Natural killer cell treated with Interleukin-12 subunit alpha and Interleukin-12 subunit beta and Interleukin-15 and Interleukin-18, amount 100 ng/mL, for 72 hours (primary cell): ENCODE measurements around the gene TBX6. TPM values are rescaled to one million over a fixed set of nuclear protein-coding genes. Genes with fewer than 3 reads are reported as not detected.
"Not testable (repeated sequence)": the region's sequence is repeated elsewhere in the genome, so short reads cannot be mapped to it uniquely, and the experiment has no call there.

Source experiments
- ATAC-seq, 2 donors: fragments of 150-1000 bp; cut with Tn5 transposase in 1 of 2; sonication (Bioruptor Pico), chemical (Tn5 transposase) in 1 of 2; 2 replicates each; pipeline ENCODE4 v1.10.0; 2021
- DNase-seq: peaks from one replicate; pipeline ENCODE4 v3.0.0; 2022; ENCODE audit warnings: low spot score
- H3K27ac Mint-ChIP-seq, 2 donors: 1 replicate in 1 of 2; 2 replicates in 1 of 2; pipeline ENCODE4 v1.8.0; 2022; ENCODE audit warnings: mixed read lengths in 2 of 2, mild to moderate bottlenecking in 1 of 2, moderate library complexity in 1 of 2
- H3K27me3 Mint-ChIP-seq, 2 donors: 1 replicate in 1 of 2; 2 replicates in 1 of 2; pipeline ENCODE4 v1.8.0; 2022; ENCODE audit warnings: mixed read lengths in 2 of 2
- H3K36me3 Mint-ChIP-seq: one replicate; pipeline ENCODE4 v1.8.0; 2022; ENCODE audit warnings: mixed read lengths
- H3K4me1 Mint-ChIP-seq, 2 donors: 1 replicate in 1 of 2; 2 replicates in 1 of 2; pipeline ENCODE4 v1.8.0; 2022; ENCODE audit warnings: low read depth in 2 of 2, mixed read lengths in 2 of 2, mild to moderate bottlenecking in 1 of 2
- H3K4me3 Mint-ChIP-seq: one replicate; pipeline ENCODE4 v1.8.0; 2022; ENCODE audit warnings: mixed read lengths
- H3K9me3 Mint-ChIP-seq: 2 replicates; pipeline ENCODE4 v1.8.0; 2022; ENCODE audit warnings: mixed read lengths
- total RNA-seq, 2 donors: library from RNA; stranded (reverse); gene quantifications; one replicate each; pipeline ENCODE4 v1.2.3, GENCODE V29; 2022

The TBX6 gene, protein sequence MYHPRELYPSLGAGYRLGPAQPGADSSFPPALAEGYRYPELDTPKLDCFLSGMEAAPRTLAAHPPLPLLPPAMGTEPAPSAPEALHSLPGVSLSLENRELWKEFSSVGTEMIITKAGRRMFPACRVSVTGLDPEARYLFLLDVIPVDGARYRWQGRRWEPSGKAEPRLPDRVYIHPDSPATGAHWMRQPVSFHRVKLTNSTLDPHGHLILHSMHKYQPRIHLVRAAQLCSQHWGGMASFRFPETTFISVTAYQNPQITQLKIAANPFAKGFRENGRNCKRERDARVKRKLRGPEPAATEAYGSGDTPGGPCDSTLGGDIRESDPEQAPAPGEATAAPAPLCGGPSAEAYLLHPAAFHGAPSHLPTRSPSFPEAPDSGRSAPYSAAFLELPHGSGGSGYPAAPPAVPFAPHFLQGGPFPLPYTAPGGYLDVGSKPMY
- total RNA-seq, result under 1 TPM; 0.29 to 0.78 TPM

DNA sequence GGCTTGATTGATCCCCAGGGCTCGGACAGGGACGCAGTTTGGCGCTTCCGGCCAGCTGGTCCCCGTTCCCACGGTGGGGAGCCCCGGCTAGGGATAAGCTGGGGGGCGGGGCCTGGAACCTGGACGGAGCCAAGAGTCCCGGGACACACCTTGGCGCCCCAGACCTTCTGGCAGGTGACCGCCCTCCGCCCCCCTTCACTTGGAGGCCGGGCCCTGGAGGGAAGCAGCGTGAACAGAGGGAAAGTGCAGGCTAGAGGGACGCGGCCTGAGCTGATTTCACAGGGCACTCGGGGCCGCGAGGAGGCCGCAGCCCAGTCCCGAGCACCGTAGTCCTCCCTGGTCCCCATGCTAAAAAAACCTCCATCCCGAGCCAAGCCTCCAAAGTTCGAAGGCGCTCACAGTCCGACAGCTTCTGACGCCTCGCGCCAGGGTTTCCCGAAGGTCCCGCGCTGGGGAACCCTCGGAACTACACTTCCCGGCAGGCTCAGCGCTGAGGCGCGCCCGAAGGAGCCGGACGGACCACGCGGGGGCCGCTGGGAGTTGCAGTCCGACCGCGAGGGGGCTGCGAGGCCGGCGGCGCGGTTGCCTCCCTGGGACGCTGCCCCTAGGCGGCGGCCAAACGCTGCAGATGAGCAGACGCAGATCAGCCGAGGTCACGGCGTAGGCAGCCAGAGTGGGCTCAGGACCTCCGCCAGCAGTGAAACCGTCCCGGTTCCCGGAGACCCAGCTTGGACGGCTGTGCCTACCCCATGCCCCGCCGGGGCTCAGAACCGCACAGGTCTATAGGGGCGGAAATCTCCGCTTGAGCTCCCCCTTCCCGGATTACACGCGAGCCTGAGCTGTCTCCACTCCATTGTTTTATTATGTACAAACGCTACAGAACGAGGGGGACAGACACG is at the start of gene TBX6:
TBX6 (minus strand) TSS at position 451 of the 899 bp plus-strand sequence. CDS start 731 bp downstream, outside the sequence.
- Mint-ChIP-seq H3K9me3 (no peaks in the 10 kb centered on the region), H3K36me3 (no peaks in the 10 kb centered on the region), H3K27ac (peak within 1 kb of the TSS; percentile 88 to 90), H3K4me1 (peaks cover 37 to 40% of the 10 kb centered on the region in 2 donors), H3K4me3 (peak within 1 kb of the TSS; percentile 83), H3K27me3 (no peaks in the 10 kb centered on the region)
- ATAC-seq, result peak; percentile 90 to 91
- DNase-seq, result peak; percentile 96

DNA sequence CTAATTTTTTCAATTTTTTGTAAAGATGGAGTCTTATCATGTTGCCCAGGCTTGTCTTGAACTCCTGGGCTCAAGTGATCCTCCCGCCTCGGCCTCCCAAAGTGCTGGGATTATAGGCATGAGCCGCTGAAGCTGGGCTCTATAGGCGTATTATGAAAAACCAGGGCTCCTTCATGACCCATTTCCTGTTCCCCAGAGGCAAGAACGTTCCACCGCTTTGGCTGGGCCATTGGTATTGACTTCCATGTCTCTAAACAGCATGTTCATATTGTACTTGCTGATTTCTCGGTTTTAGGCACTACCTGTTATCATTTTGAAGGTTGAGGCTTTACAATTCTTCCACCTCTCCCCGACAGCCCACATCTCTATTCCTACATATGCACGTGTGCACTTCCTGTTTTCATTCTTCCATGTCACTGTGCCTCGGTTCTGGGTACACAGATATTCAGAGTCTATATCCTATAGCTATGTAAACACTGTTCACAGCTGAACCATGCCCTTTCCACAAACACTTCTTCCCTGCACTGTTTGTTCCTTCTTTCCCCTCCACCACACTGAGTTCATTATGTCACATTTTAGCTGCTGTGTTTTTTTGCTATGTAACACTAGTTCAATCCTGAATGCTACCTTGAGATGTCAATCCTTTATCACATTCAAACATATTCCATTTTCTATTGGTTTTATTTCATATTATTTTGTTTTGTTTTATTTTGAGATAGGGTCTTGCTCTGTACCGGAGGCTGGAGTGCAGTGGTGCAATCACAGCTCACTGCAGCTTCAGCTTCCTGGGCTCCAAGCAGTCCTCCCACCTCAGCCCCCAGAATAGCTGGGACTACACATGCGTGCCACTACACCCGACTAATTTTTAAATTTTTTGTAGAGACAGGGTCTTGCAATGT is 48.1 kb upstream of the TBX6 start:
- Mint-ChIP-seq H3K36me3 (no peaks in the 10 kb centered on the region), H3K4me1 (peaks cover 12 to 14% of the 10 kb centered on the region in 2 donors), H3K4me3 (no peak overlapping the region), H3K27ac (no peak overlapping the region), H3K27me3 (no peaks in the 10 kb centered on the region), H3K9me3 (no peaks in the 10 kb centered on the region)
- ATAC-seq (no peak), DNase-seq (no peak)

DNA sequence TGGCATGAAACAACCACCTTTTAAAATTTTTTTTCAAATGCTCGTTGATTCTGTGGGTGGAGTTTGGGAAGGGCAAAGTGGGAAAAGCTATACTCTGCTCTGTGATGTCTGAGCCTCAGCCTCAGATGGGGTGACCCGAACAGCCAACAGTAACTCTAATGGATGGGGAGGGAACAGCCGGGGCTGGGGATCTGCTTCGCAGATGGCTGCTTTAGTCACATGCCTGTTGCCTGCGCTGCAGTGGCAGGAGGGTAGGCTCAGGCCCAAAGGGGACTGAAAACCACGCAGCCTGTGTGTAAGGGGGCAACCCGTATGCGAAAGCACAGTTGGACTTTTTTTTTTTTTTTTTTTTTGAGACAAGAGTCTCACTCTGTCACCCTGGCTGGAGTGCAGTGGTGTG is 46.2 kb upstream of the TBX6 start:
- H3K27me3 Mint-ChIP-seq, result no peaks in the 10 kb centered on the region
- no peaks in the 10 kb centered on the region for H3K9me3 Mint-ChIP-seq
- H3K36me3 Mint-ChIP-seq, result no peaks in the 10 kb centered on the region

DNA sequence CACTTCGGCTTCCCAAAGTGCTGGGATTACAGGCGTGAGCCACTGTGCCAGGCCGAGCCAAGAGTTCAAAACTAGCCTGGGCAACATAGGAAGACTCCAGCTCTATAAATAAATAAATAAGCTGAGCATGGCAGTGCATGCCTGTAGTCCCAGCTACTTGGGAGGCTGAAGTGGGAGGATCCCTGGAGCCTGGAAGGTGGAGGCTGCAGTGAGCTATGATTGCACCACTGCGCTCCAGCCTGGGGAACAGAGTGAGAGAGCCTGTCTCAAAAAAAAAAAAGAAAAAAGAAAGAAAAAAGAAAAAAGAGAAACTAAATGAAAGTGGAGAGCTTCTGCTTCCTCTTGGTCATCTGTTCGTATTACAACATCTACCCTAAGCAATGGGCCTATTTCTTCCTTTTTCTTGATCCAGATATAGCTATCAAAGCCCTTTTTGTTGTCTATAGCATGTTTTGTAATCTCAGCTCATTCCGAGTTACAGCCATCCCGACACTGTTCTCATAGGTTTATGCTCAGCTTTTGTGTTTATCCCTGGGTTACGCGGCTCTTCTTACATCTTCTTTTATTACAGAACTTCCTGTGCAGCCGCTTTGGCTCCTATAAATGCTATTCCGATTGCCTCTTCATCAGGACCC is 45.4 kb upstream of the TBX6 start:
- no peak for ATAC-seq
- Mint-ChIP-seq H3K27me3 (no peaks in the 10 kb centered on the region), H3K4me3 (no peak overlapping the region), H3K9me3 (no peaks in the 10 kb centered on the region), H3K27ac (no peak overlapping the region), H3K4me1 (peaks cover 5 to 6% of the 10 kb centered on the region in 2 donors), H3K36me3 (no peaks in the 10 kb centered on the region)
- DNase-seq, result no peak

More for the DNA sequence above, 46.2 kb upstream of the TBX6 start:
- Mint-ChIP-seq H3K4me1 (peaks cover 5 to 7% of the 10 kb centered on the region in 2 donors), H3K4me3 (no peak overlapping the region), H3K27ac (no peak overlapping the region)
- ATAC-seq (no peak), DNase-seq (no peak)

DNA sequence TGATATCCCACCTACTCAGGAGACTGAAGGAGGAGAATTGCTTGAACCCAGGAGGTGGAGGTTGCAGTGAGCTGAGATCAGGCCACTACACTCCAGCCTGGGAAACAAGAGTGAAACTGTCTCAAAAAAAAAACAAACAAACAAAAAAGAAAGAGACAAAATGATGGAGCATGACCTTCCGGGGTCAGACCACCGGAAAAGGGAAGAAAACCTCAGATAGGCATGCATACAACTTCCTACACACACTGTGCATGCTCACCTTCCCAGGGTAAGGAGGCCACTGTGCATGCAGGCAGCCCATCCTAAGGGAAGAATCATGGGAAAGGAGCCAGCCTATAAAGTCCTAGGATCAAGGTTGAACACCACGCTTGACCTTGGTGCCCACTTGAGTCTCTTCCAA is 40.9 kb upstream of the TBX6 start:
- H3K36me3 Mint-ChIP-seq, result no peaks in the 10 kb centered on the region
- H3K4me3 Mint-ChIP-seq, result no peak overlapping the region
- H3K27ac Mint-ChIP-seq, result no peak overlapping the region
- H3K4me1 Mint-ChIP-seq, result peaks cover 0 to 5% of the 10 kb centered on the region in 2 donors
- H3K9me3 Mint-ChIP-seq, result no peaks in the 10 kb centered on the region
- no peak for DNase-seq
- H3K27me3 Mint-ChIP-seq, result no peaks in the 10 kb centered on the region
- ATAC-seq, result no peak

DNA sequence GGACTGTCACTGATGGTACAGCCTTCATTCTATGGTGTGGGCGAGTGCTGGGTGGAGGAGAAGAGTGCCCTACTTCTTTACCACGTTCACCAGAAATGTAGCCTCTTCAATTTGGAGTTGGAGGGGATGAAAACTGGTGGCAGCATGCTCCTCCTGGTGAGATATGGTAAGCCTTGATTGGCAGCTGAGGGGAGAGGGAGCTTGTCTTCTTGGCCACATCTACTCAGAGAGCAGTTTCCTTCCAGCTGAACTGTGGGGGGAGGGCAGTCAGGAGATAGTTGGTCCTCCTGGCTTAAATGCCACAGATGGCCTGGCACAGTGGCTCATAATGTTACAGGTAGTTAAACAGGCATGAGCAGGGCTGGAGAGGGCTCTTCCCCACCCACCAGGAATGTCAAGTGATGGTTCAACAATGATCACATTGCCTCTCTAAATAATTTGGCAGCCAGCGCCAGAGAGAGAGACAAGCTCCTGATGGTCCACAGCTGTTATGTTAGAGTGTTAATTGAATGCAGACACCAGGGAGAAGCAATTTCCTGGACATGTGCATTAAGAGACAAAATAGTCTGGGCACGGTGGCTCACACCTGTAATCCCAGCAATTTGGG is 40.2 kb upstream of the TBX6 start:
- Mint-ChIP-seq H3K27ac (peak overlapping the region in 1 of 2 donors; percentile 53), H3K36me3 (no peaks in the 10 kb centered on the region), H3K27me3 (no peaks in the 10 kb centered on the region), H3K4me1 (peaks cover 0 to 5% of the 10 kb centered on the region in 2 donors), H3K4me3 (no peak overlapping the region), H3K9me3 (no peaks in the 10 kb centered on the region)
- ATAC-seq (no peak), DNase-seq (no peak)

DNA sequence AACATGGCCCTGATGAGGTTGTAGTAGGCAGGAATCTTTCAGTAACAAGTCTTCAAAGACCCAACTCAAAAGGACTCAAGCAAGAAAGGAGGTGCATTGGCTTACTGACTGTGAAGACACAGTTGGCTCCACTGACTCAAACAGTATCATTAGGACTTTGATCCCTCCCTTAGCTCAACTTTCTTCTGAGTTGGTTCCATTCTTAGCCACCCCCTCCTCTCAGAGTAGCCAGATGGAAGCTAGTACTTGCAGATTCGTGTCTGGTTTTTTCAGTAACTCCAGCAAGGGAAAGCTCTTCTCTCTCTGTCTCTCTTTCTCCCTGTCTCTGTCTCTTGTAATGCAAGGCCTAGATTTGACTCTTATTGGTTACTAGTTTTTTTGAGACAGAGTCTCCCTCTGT is 36.3 kb upstream of the TBX6 start:
- Mint-ChIP-seq H3K27ac (no peak overlapping the region), H3K4me3 (no peak overlapping the region)

DNA sequence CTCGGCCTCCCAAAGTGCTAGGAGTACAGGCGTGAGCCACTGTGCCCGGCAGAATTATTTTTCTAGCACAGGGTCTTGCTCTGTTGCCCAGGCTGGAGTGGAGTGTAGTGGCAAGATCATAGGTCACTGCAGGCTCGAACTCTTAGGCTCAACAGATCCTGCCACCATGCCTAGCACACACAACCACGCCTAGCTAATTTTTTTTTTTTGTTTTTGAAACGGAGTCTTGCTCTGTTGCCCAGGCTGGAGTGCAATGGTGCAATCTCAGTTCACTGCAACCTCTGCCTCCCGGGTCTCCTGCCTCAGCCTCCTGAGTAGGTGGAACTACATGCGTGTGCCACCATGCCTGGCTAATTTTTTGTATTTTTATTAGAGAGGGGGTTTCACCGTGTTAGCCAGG is 34.0 kb upstream of the TBX6 start:
- not testable (repeated sequence) for ATAC-seq, H3K27me3 Mint-ChIP-seq, H3K4me3 Mint-ChIP-seq, DNase-seq, H3K36me3 Mint-ChIP-seq, H3K27ac Mint-ChIP-seq, H3K9me3 Mint-ChIP-seq
- H3K4me1 Mint-ChIP-seq, result peaks cover 10 to 16% of the 10 kb centered on the region in 2 donors

More for the DNA sequence above, 36.3 kb upstream of the TBX6 start:
- peaks cover 5 to 8% of the 10 kb centered on the region in 2 donors for H3K4me1 Mint-ChIP-seq
- no peaks in the 10 kb centered on the region for H3K27me3 Mint-ChIP-seq
- no peaks in the 10 kb centered on the region for H3K9me3 Mint-ChIP-seq
- ATAC-seq, result no peak
- peak; percentile 0 for DNase-seq
- H3K36me3 Mint-ChIP-seq, result no peaks in the 10 kb centered on the region

DNA sequence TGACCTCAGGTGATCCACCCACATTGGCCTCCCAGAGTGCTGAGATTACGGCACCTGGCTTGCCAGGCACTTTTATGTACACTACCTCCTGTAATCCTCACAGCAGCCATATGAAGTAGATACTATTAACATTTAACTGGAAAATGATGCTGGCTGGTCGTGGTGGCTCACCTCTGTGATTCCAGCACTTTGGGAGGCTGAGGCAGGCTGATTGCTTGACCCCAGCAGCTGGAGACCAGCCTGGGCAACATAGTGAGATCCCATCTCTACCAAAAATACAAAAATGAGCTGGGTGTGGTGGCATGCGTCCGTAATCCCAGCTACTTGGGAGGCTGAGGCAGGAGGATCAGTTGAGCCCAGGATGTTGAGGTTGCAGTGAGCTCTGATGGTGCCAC is 33.3 kb upstream of the TBX6 start:
- peaks cover 14 to 19% of the 10 kb centered on the region in 2 donors for H3K4me1 Mint-ChIP-seq
- H3K27ac Mint-ChIP-seq, result no peak overlapping the region
- ATAC-seq (no peak), DNase-seq (no peak)
- H3K36me3 Mint-ChIP-seq, result no peaks in the 10 kb centered on the region
- no peaks in the 10 kb centered on the region for H3K9me3 Mint-ChIP-seq
- H3K4me3 Mint-ChIP-seq, result no peak overlapping the region
- no peaks in the 10 kb centered on the region for H3K27me3 Mint-ChIP-seq

DNA sequence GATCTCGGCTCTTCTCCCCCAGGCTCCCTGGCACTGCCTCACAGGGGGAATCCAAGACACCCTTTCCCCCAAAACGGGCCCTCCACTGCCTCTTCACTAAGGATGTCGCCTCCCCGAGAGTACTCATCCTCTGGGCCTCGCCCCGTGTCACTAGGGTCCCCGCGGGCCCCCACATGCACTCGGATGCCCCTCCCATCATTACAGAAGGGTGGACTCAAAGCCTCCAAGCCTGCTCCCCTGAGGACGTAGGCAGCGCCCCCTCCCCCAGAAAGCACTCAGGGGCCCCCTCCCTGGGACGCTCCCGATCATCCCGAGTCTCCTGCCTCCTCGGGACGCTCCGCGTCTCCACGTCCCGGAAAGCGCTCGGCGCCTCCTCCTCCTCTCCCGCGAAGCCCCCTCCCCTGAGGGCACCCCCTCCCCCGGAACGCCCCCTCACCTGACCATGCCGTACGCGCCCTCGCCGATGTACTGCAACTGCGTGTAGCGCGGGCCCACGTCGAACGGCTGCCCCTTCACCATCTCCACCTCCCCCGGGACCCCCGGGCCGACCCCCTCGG is 31.0 kb upstream of the TBX6 start:
- H3K27me3 Mint-ChIP-seq, result no peaks in the 10 kb centered on the region
- peak; percentile 4 to 41 for ATAC-seq
- H3K4me1 Mint-ChIP-seq, result peaks cover 21 to 22% of the 10 kb centered on the region in 2 donors
- H3K36me3 Mint-ChIP-seq, result no peaks in the 10 kb centered on the region
- no peaks in the 10 kb centered on the region for H3K9me3 Mint-ChIP-seq
- H3K27ac Mint-ChIP-seq, result peak overlapping the region; percentile 39 to 86
- peak; percentile 67 for DNase-seq
- peak overlapping the region; percentile 82 for H3K4me3 Mint-ChIP-seq

DNA sequence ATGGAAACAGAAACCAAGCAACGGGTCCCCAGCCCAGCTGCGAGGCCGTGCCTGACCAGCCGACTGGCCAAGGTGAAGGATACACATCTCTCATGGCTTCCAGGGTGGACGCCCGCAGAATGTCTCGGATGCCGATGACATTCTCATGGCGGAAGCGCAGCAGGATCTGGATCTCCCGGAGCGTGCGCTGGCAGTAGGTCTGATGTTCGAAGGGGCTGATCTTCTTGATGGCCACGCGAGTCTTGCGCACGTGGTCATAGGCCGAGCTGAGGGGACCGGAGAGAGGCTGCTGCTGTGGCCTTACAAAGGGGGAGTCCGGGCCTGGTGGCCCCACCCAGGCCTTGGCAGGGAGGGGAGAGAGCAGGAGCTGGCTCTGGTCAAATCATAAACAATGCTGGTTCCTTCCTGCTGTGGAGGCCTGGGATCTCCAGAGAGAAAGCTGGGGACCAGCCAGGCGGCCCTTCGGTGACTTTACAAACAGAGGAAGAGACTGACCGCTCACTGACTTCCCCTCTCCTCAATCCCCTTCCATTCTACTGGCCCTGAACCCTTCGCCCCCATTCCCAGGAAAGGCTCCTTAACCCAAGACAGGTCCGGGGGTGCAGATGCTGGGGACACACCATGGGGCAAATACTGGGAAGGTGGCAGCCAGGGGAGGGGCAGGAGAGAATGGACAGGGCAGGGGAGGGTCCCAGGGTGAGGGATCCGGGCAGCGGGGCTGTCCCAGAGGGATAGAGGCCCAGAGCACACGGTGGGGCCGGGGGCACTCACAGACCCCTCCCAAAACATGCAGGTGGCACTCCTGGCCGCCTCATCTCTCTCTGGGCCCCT is 30.2 kb upstream of the TBX6 start:
- H3K27me3 Mint-ChIP-seq, result no peaks in the 10 kb centered on the region
- H3K36me3 Mint-ChIP-seq, result no peaks in the 10 kb centered on the region
- H3K9me3 Mint-ChIP-seq, result no peaks in the 10 kb centered on the region
- DNase-seq (no peak), ATAC-seq (no peak)
- H3K27ac Mint-ChIP-seq, result peak overlapping the region; percentile 39 to 86
- peaks cover 21 to 22% of the 10 kb centered on the region in 2 donors for H3K4me1 Mint-ChIP-seq
- peak overlapping the region; percentile 82 for H3K4me3 Mint-ChIP-seq
